ENCODE results near the gene TMEM167B.
"Not testable (repeated sequence)": the region's sequence is repeated elsewhere in the genome, so short reads cannot be mapped to it uniquely, and the experiment has no call there.

The TMEM167B gene

GRCh38 chr1:109090196-109091077 is at the start of gene TMEM167B:
Gene TMEM167B (plus strand): TSS chr1:109090764. CDS start chr1:109090873, 109 bp downstream.
- Histone ChIP-seq H3K27me3 (ENCODE audit: control insufficient read depth, insufficient read depth, low read length) (no peaks in the 10 kb centered on the region), H3K9ac (ENCODE audit: low read depth, low read length) (peak within 1 kb of the TSS; percentile 92), H3K4me1 (ENCODE audit: control insufficient read depth, insufficient read depth, low read length) (peaks cover 5% of the 10 kb centered on the region), H3K9me3 (ENCODE audit: control insufficient read depth, insufficient read depth, low read length) (no peaks in the 10 kb centered on the region), H3K4me3 (ENCODE audit: low read depth, low read length) (peak within 1 kb of the TSS; percentile 77), H3K36me3 (ENCODE audit: control insufficient read depth, insufficient read depth, low read length) (peaks cover 4% of the 10 kb centered on the region)

- no peaks in the 10 kb centered on the region for H3K36me3 ChIP-seq (ENCODE audit: control insufficient read depth, insufficient read depth, low read length)
Measured at GRCh38 chr1:109040989-109041620, 49.5 kb upstream of the TMEM167B start.

GRCh38 chr1:109041621-109042468 is 48.7 kb upstream of the TMEM167B start, which contains the start of gene WDR47:
Gene WDR47 (minus strand): TSS chr1:109042102. CDS start chr1:109023512, 18,590 bp downstream.
- peak within 1 kb of the TSS; percentile 81 for H3K4me3 ChIP-seq (ENCODE audit: low read depth, low read length)
- no peak within 1 kb of the TSS for H3K9ac ChIP-seq (ENCODE audit: low read depth, low read length)
- H3K27me3 ChIP-seq (ENCODE audit: control insufficient read depth, insufficient read depth, low read length): no peaks in the 10 kb centered on the region
- no peaks in the 10 kb centered on the region for H3K36me3 ChIP-seq (ENCODE audit: control insufficient read depth, insufficient read depth, low read length)
- peaks cover 4% of the 10 kb centered on the region for H3K4me1 ChIP-seq (ENCODE audit: control insufficient read depth, insufficient read depth, low read length)
- H3K9me3 ChIP-seq (ENCODE audit: control insufficient read depth, insufficient read depth, low read length): no peaks in the 10 kb centered on the region

More at GRCh38 chr1:109040989-109041620, 49.5 kb upstream of the TMEM167B start:
- Histone ChIP-seq H3K4me3 (ENCODE audit: low read depth, low read length) (peak overlapping the region; percentile 81), H3K9ac (ENCODE audit: low read depth, low read length) (no peak overlapping the region), H3K9me3 (ENCODE audit: control insufficient read depth, insufficient read depth, low read length) (no peaks in the 10 kb centered on the region), H3K27me3 (ENCODE audit: control insufficient read depth, insufficient read depth, low read length) (no peaks in the 10 kb centered on the region), H3K4me1 (ENCODE audit: control insufficient read depth, insufficient read depth, low read length) (peaks cover 4% of the 10 kb centered on the region)

- no peak overlapping the region for H3K4me3 ChIP-seq (ENCODE audit: low read depth, low read length)
- peaks cover under 1% of the 10 kb centered on the region for H3K4me1 ChIP-seq (ENCODE audit: control insufficient read depth, insufficient read depth, low read length)
- no peaks in the 10 kb centered on the region for H3K9me3 ChIP-seq (ENCODE audit: control insufficient read depth, insufficient read depth, low read length)
- no peaks in the 10 kb centered on the region for H3K27me3 ChIP-seq (ENCODE audit: control insufficient read depth, insufficient read depth, low read length)
- no peaks in the 10 kb centered on the region for H3K36me3 ChIP-seq (ENCODE audit: control insufficient read depth, insufficient read depth, low read length)
- H3K9ac ChIP-seq (ENCODE audit: low read depth, low read length): no peak overlapping the region
Measured at GRCh38 chr1:109045595-109045994, 45.0 kb upstream of the TMEM167B start.

- no peaks in the 10 kb centered on the region for H3K36me3 ChIP-seq (ENCODE audit: control insufficient read depth, insufficient read depth, low read length)
- no peaks in the 10 kb centered on the region for H3K9me3 ChIP-seq (ENCODE audit: control insufficient read depth, insufficient read depth, low read length)
- H3K4me3 ChIP-seq (ENCODE audit: low read depth, low read length): no peak overlapping the region
Measured at GRCh38 chr1:109046671-109047070, 43.9 kb upstream of the TMEM167B start.

GRCh38 chr1:109047339-109047738 is 43.2 kb upstream of the TMEM167B start:
- Histone ChIP-seq H3K4me1 (ENCODE audit: control insufficient read depth, insufficient read depth, low read length) (no peaks in the 10 kb centered on the region), H3K9me3 (ENCODE audit: control insufficient read depth, insufficient read depth, low read length) (no peaks in the 10 kb centered on the region), H3K9ac (ENCODE audit: low read depth, low read length) (no peak overlapping the region), H3K36me3 (ENCODE audit: control insufficient read depth, insufficient read depth, low read length) (no peaks in the 10 kb centered on the region), H3K4me3 (ENCODE audit: low read depth, low read length) (no peak overlapping the region), H3K27me3 (ENCODE audit: control insufficient read depth, insufficient read depth, low read length) (no peaks in the 10 kb centered on the region)

More at GRCh38 chr1:109046671-109047070, 43.9 kb upstream of the TMEM167B start:
- H3K9ac ChIP-seq (ENCODE audit: low read depth, low read length): no peak overlapping the region
- no peaks in the 10 kb centered on the region for H3K27me3 ChIP-seq (ENCODE audit: control insufficient read depth, insufficient read depth, low read length)
- H3K4me1 ChIP-seq (ENCODE audit: control insufficient read depth, insufficient read depth, low read length): no peaks in the 10 kb centered on the region

- no peaks in the 10 kb centered on the region for H3K9me3 ChIP-seq (ENCODE audit: control insufficient read depth, insufficient read depth, low read length)
- H3K9ac ChIP-seq (ENCODE audit: low read depth, low read length): no peak overlapping the region
- no peaks in the 10 kb centered on the region for H3K4me1 ChIP-seq (ENCODE audit: control insufficient read depth, insufficient read depth, low read length)
- H3K27me3 ChIP-seq (ENCODE audit: control insufficient read depth, insufficient read depth, low read length): no peaks in the 10 kb centered on the region
- no peaks in the 10 kb centered on the region for H3K36me3 ChIP-seq (ENCODE audit: control insufficient read depth, insufficient read depth, low read length)
- H3K4me3 ChIP-seq (ENCODE audit: low read depth, low read length): no peak overlapping the region
Measured at GRCh38 chr1:109048335-109048734, 42.2 kb upstream of the TMEM167B start.

- Histone ChIP-seq H3K9ac (ENCODE audit: low read depth, low read length) (no peak overlapping the region), H3K9me3 (ENCODE audit: control insufficient read depth, insufficient read depth, low read length) (no peaks in the 10 kb centered on the region), H3K27me3 (ENCODE audit: control insufficient read depth, insufficient read depth, low read length) (no peaks in the 10 kb centered on the region), H3K4me1 (ENCODE audit: control insufficient read depth, insufficient read depth, low read length) (no peaks in the 10 kb centered on the region), H3K4me3 (ENCODE audit: low read depth, low read length) (no peak overlapping the region), H3K36me3 (ENCODE audit: control insufficient read depth, insufficient read depth, low read length) (no peaks in the 10 kb centered on the region)
Measured at GRCh38 chr1:109050228-109050995, 40.2 kb upstream of the TMEM167B start.

- not testable (repeated sequence) for H3K9me3 ChIP-seq (ENCODE audit: control insufficient read depth, insufficient read depth, low read length); H3K27me3 ChIP-seq (ENCODE audit: control insufficient read depth, insufficient read depth, low read length); H3K36me3 ChIP-seq (ENCODE audit: control insufficient read depth, insufficient read depth, low read length); H3K9ac ChIP-seq (ENCODE audit: low read depth, low read length); H3K4me1 ChIP-seq (ENCODE audit: control insufficient read depth, insufficient read depth, low read length); H3K4me3 ChIP-seq (ENCODE audit: low read depth, low read length)
Measured at GRCh38 chr1:109052145-109052544, 38.4 kb upstream of the TMEM167B start.

- no peaks in the 10 kb centered on the region for H3K4me1 ChIP-seq (ENCODE audit: control insufficient read depth, insufficient read depth, low read length)
- no peak overlapping the region for H3K9ac ChIP-seq (ENCODE audit: low read depth, low read length)
- H3K36me3 ChIP-seq (ENCODE audit: control insufficient read depth, insufficient read depth, low read length): no peaks in the 10 kb centered on the region
- no peak overlapping the region for H3K4me3 ChIP-seq (ENCODE audit: low read depth, low read length)
- H3K9me3 ChIP-seq (ENCODE audit: control insufficient read depth, insufficient read depth, low read length): no peaks in the 10 kb centered on the region
- H3K27me3 ChIP-seq (ENCODE audit: control insufficient read depth, insufficient read depth, low read length): no peaks in the 10 kb centered on the region
Measured at GRCh38 chr1:109056064-109056463, 34.5 kb upstream of the TMEM167B start.

GRCh38 chr1:109059026-109059425 is 31.5 kb upstream of the TMEM167B start:
- Histone ChIP-seq H3K27me3 (ENCODE audit: control insufficient read depth, insufficient read depth, low read length) (no peaks in the 10 kb centered on the region), H3K4me1 (ENCODE audit: control insufficient read depth, insufficient read depth, low read length) (no peaks in the 10 kb centered on the region), H3K9me3 (ENCODE audit: control insufficient read depth, insufficient read depth, low read length) (no peaks in the 10 kb centered on the region), H3K9ac (ENCODE audit: low read depth, low read length) (no peak overlapping the region), H3K36me3 (ENCODE audit: control insufficient read depth, insufficient read depth, low read length) (no peaks in the 10 kb centered on the region), H3K4me3 (ENCODE audit: low read depth, low read length) (no peak overlapping the region)

Data from iPS-15b (cell line).